ENCODE results near the gene MLLT10. TPM values are rescaled to one million over a fixed set of nuclear protein-coding genes. Genes with fewer than 3 reads are reported as not detected.

MLLT10 gene
- total and polyA plus RNA-seq, 8 donors, result 39.9 to 55.2 (median 49.2) TPM

GRCh38 chr10:21638681-21639080, 104.6 kb downstream of the MLLT10 start:
- Histone ChIP-seq H3K27me3 (no peaks in the 10 kb centered on the region), H3K36me3 (peaks cover 0 to 9% of the 10 kb centered on the region in 2 donors), H3K27ac (no peak overlapping the region), H3K4me3 (no peak overlapping the region), H3K4me1 (peaks cover 0 to 11% of the 10 kb centered on the region in 2 donors), H3K9me3 (no peaks in the 10 kb centered on the region)
- ATAC-seq (peak; percentile 19), DNase-seq (no peak)
- no peak for TF ChIP-seq CTCF (IDR thresholded peaks at IDR 0.05)
- intact Hi-C loops (cut with DNase I), result no loop called here

- TF ChIP-seq CTCF (IDR thresholded peaks at IDR 0.05), result no peak
- no peaks in the 10 kb centered on the region for H3K9me3 ChIP-seq
- intact Hi-C loops (cut with DNase I), result no loop called here
- H3K27ac ChIP-seq, result no peak overlapping the region
- DNase-seq (no peak), ATAC-seq (no peak)
- no peaks in the 10 kb centered on the region for H3K27me3 ChIP-seq
- H3K36me3 ChIP-seq, result peaks cover 0 to 37% of the 10 kb centered on the region in 2 donors
- peaks cover 0 to 8% of the 10 kb centered on the region in 2 donors for H3K4me1 ChIP-seq
- H3K4me3 ChIP-seq, result no peak overlapping the region
These were observed 114.0 kb downstream of the MLLT10 start for GRCh38 chr10:21648040-21648439.

- Histone ChIP-seq H3K4me3 (no peak overlapping the region), H3K9me3 (no peaks in the 10 kb centered on the region), H3K27me3 (no peaks in the 10 kb centered on the region), H3K36me3 (peaks cover 0 to 40% of the 10 kb centered on the region in 2 donors), H3K4me1 (peaks cover 0 to 8% of the 10 kb centered on the region in 2 donors), H3K27ac (no peak overlapping the region)
- ATAC-seq (no peak), DNase-seq (no peak)
- intact Hi-C loops (cut with DNase I), result no loop called here
- TF ChIP-seq CTCF (IDR thresholded peaks at IDR 0.05), result no peak
These were observed 115.4 kb downstream of the MLLT10 start for GRCh38 chr10:21649454-21649872.

- Histone ChIP-seq H3K36me3 (peaks cover 0 to 40% of the 10 kb centered on the region in 2 donors), H3K4me3 (no peak overlapping the region), H3K27me3 (no peaks in the 10 kb centered on the region), H3K4me1 (peaks cover 0 to 8% of the 10 kb centered on the region in 2 donors), H3K27ac (no peak overlapping the region), H3K9me3 (no peaks in the 10 kb centered on the region)
- ATAC-seq (no peak), DNase-seq (no peak)
- no peak for TF ChIP-seq CTCF (IDR thresholded peaks at IDR 0.05)
- intact Hi-C loops (cut with DNase I), result no loop called here
These were observed 116.3 kb downstream of the MLLT10 start for GRCh38 chr10:21650353-21650752.

GRCh38 chr10:21655236-21655635, 121.2 kb downstream of the MLLT10 start:
- Histone ChIP-seq H3K27ac (no peak overlapping the region), H3K9me3 (no peaks in the 10 kb centered on the region), H3K27me3 (no peaks in the 10 kb centered on the region), H3K4me1 (no peaks in the 10 kb centered on the region), H3K4me3 (no peak overlapping the region), H3K36me3 (peaks cover 0 to 35% of the 10 kb centered on the region in 2 donors)
- DNase-seq (peak in 2 of 4 donors; percentile 23 to 39), ATAC-seq (no peak)
- TF ChIP-seq CTCF (IDR thresholded peaks at IDR 0.05), result no peak
- intact Hi-C loops (cut with DNase I), result no loop called here
